ENCODE data around the gene MYBPC1.

The MYBPC1 gene

GRCh38 chr12:101604132-101604531 is 9.4 kb downstream of the MYBPC1 start:
- TF ChIP-seq, protein P1, sequence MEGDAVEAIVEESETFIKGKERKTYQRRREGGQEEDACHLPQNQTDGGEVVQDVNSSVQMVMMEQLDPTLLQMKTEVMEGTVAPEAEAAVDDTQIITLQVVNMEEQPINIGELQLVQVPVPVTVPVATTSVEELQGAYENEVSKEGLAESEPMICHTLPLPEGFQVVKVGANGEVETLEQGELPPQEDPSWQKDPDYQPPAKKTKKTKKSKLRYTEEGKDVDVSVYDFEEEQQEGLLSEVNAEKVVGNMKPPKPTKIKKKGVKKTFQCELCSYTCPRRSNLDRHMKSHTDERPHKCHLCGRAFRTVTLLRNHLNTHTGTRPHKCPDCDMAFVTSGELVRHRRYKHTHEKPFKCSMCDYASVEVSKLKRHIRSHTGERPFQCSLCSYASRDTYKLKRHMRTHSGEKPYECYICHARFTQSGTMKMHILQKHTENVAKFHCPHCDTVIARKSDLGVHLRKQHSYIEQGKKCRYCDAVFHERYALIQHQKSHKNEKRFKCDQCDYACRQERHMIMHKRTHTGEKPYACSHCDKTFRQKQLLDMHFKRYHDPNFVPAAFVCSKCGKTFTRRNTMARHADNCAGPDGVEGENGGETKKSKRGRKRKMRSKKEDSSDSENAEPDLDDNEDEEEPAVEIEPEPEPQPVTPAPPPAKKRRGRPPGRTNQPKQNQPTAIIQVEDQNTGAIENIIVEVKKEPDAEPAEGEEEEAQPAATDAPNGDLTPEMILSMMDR (IDR thresholded peaks at IDR 0.05): no peak

GRCh38 chr12:101607894-101608293 is 13.1 kb downstream of the MYBPC1 start:
- TF ChIP-seq, protein P1 (IDR thresholded peaks at IDR 0.05): no peak

- TF ChIP-seq, protein P1 (IDR thresholded peaks at IDR 0.05): no peak
Measured at GRCh38 chr12:101608301-101609133, 13.7 kb downstream of the MYBPC1 start.

DNA sequence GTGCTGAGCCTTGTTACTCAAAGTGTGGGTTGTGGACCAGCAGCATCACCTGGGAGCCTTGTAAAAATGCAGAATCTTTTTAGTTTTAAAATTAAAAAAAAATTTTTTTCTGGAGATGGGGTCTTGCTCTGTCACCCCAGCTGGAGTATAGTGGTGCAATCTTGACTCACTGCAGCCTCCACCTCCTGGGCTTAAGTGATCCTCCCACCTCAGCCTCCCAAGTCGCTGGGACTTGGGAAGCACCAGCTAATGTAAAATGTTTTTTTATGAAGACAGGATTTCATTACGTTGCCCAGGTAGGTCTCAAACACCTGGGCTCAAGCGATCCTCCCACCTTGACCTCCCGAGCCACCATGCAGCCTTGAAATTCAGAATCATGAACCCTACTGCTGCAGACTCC is 14.4 kb downstream of the MYBPC1 start:
- TF ChIP-seq, protein P1 (IDR thresholded peaks at IDR 0.05): no peak

DNA sequence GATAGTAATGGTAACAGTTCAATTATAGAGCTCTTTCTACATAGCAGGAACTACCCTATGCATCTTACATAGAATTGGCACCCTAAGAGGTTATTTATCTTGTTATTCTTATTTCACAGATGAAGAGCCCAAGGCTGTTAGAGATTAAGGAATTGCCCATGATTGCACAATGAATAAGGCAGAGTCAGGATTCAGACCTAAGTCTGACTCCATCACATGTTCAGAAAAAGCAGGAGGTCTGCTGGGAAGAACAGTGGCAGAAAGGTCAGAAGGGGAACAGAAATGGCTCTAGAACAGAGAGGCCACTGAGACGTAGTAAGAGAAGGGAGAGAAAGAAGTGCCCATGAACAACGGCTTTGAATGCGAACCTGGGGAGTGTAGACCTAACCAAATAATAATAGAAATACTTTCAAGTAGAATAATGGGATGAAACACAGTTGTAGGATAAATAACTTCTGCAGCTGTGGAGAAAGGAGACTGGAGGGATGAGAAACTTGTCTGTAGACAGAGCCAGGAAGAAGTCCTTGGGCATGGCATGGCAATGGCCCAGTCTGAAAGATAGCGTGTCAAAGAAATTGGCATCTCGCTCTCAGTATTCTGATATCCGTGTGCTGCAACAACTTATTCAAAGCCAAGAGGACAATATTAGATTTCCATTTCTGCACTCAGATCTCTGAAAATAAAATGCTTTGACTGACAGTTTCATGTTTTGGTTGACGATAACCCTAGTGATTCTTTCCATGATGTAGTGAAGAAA is 17.6 kb downstream of the MYBPC1 start:
- TF ChIP-seq, protein P1 (IDR thresholded peaks at IDR 0.05): no peak

DNA sequence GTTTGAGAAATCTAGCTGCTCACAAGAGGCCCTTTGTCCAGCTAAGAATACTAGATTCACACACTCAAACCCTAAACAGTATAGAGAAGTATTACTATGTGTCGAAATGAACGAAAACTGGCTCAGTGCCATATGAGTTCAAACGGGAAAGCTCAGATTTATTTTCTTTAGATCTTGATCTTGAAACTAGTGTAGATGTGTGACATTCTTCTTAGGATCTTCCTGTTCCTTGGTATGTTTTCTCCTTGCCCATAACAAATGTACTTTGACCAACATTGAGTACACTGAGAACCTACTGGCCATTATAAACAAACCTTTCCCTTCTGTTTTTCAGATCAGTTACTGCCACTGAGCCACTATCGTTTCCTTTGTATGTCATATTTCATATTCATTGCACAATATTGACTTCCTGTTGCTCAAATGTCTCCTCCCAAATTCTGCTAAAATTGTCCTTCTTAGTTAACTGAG is 21.3 kb downstream of the MYBPC1 start:
- TF ChIP-seq, protein P1 (IDR thresholded peaks at IDR 0.05): no peak

GRCh38 chr12:101619026-101619786 is 24.4 kb downstream of the MYBPC1 start:
- TF ChIP-seq, protein P1 (IDR thresholded peaks at IDR 0.05): no peak

All from LNCAP (cell line).